NCI-H2171 (cell line): ENCODE results near the gene LKAAEAR1.

Source experiments
- DNase-seq: peaks from one replicate; lab custom pipeline; 2025; lab: John Stamatoyannopoulos, UW

The LKAAEAR1 gene

GRCh38 chr20:64065062-64065973 lies 18.9 kb downstream of the LKAAEAR1 start:
- DNase-seq, result no peak

- DNase-seq, result no peak
These were observed 20.0 kb downstream of the LKAAEAR1 start for GRCh38 chr20:64064145-64064698.

GRCh38 chr20:64063389-64064144 lies 20.6 kb downstream of the LKAAEAR1 start:
- DNase-seq, result no peak

GRCh38 chr20:64062596-64063388 lies 21.4 kb downstream of the LKAAEAR1 start, which contains the start of gene TCEA2:
Gene TCEA2, plus strand, starts transcription at chr20:64063198. Its CDS starts 115 bp downstream, at chr20:64063313.
- peak; percentile 97 for DNase-seq

- DNase-seq, result no peak
These were observed 22.0 kb downstream of the LKAAEAR1 start for GRCh38 chr20:64062276-64062595.

GRCh38 chr20:64058536-64058935 lies 25.7 kb downstream of the LKAAEAR1 start:
- no peak for DNase-seq

GRCh38 chr20:64057628-64058498 lies 26.3 kb downstream of the LKAAEAR1 start:
- DNase-seq, result peak; percentile 70

GRCh38 chr20:64056889-64057627 lies 27.1 kb downstream of the LKAAEAR1 start:
- no peak for DNase-seq

GRCh38 chr20:64056639-64056888 lies 27.6 kb downstream of the LKAAEAR1 start:
- DNase-seq, result no peak

GRCh38 chr20:64055893-64056638 lies 28.1 kb downstream of the LKAAEAR1 start:
- peak; percentile 51 for DNase-seq

- no peak for DNase-seq
These were observed 28.8 kb downstream of the LKAAEAR1 start for GRCh38 chr20:64055396-64055892.

GRCh38 chr20:64053841-64054661 lies 30.1 kb downstream of the LKAAEAR1 start:
- no peak for DNase-seq

GRCh38 chr20:64052987-64053840 lies 31.0 kb downstream of the LKAAEAR1 start:
- peak; percentile 57 for DNase-seq

GRCh38 chr20:64052326-64052722 lies 31.9 kb downstream of the LKAAEAR1 start:
- no peak for DNase-seq

- DNase-seq, result no peak
These were observed 32.5 kb downstream of the LKAAEAR1 start for GRCh38 chr20:64051561-64052325.

GRCh38 chr20:64051033-64051452 lies 33.2 kb downstream of the LKAAEAR1 start:
- DNase-seq, result no peak
